HUES6 (cell line): Measurements from ENCODE around the gene PSMD8.

Experiments used
- H3K27ac ChIP-seq: 2 replicates; pipeline ENCODE4 v1.7.0; 2013; ENCODE audit warnings: low read depth, mild to moderate bottlenecking, low read length, inconsistent platforms
- H3K27me3 ChIP-seq: 2 replicates; pipeline ENCODE4 v1.6.1; 2013; ENCODE audit warnings: low read length; ENCODE audit not compliant: control insufficient read depth, insufficient read depth
- H3K36me3 ChIP-seq: 2 replicates; pipeline ENCODE4 v1.6.1; 2013; ENCODE audit warnings: low read length; ENCODE audit not compliant: control insufficient read depth, insufficient read depth
- H3K4me1 ChIP-seq: 2 replicates; pipeline ENCODE4 v1.6.1; 2013; ENCODE audit warnings: low read length; ENCODE audit not compliant: control insufficient read depth, insufficient read depth
- H3K4me3 ChIP-seq: 2 replicates; pipeline ENCODE4 v1.5.1; 2013; ENCODE audit warnings: low read depth, low read length
- H3K9ac ChIP-seq: one replicate; pipeline ENCODE4 v1.6.1; 2013; ENCODE audit warnings: mild to moderate bottlenecking, low read length
- H3K9me3 ChIP-seq: 2 replicates; pipeline ENCODE4 v1.6.1; 2013; ENCODE audit warnings: low read depth, low read length; ENCODE audit not compliant: control insufficient read depth, insufficient read depth

PSMD8 gene

GRCh38 chr19:38377052-38377451 is 2.7 kb downstream of the PSMD8 start:
- H3K9ac ChIP-seq = no peak overlapping the region
- H3K36me3 ChIP-seq = peaks cover 42% of the 10 kb centered on the region
- H3K9me3 ChIP-seq = no peaks in the 10 kb centered on the region
- H3K4me3 ChIP-seq = no peak overlapping the region
- no peak overlapping the region for H3K27ac ChIP-seq
- no peaks in the 10 kb centered on the region for H3K27me3 ChIP-seq
- H3K4me1 ChIP-seq = 0 out of 2 replicates have a peak, but pooled peaks cover 5% of the 10 kb centered on the region

GRCh38 chr19:38378866-38379265 is 4.5 kb downstream of the PSMD8 start:
- H3K9me3 ChIP-seq = no peaks in the 10 kb centered on the region
- no peaks in the 10 kb centered on the region for H3K27me3 ChIP-seq
- no peak overlapping the region for H3K27ac ChIP-seq
- H3K9ac ChIP-seq = no peak overlapping the region
- no peak overlapping the region for H3K4me3 ChIP-seq
- H3K36me3 ChIP-seq = peaks cover 58% of the 10 kb centered on the region
- 0 out of 2 replicates have a peak, but pooled peaks cover 5% of the 10 kb centered on the region for H3K4me1 ChIP-seq

GRCh38 chr19:38381138-38381537 is 6.8 kb downstream of the PSMD8 start:
- Histone ChIP-seq H3K4me3 (no peak overlapping the region), H3K9ac (no peak overlapping the region), H3K9me3 (no peaks in the 10 kb centered on the region), H3K4me1 (peaks cover 4% of the 10 kb centered on the region), H3K27ac (no peak overlapping the region), H3K27me3 (peaks cover 3% of the 10 kb centered on the region; the same call in 1 of the 2 replicates), H3K36me3 (peaks cover 60% of the 10 kb centered on the region)

DNA sequence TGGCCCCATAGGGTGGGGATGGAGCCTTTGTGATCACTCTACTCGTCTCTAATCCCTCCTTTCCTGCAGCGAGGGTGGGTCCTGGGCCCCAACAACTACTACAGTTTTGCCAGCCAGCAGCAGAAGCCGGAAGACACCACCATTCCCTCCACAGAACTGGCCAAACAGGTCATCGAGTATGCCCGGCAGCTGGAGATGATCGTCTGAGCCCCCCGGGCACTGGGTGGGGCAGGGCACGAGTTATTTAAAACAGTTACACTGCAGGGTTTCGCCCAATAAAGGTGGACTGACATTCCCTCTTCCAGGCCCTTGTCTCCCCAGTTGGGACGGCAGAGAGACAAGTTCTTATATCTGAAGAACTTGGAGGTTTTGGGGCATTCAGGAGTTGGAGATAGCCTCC is 8.8 kb downstream of the PSMD8 start:
- Histone ChIP-seq H3K36me3 (peaks cover 49% of the 10 kb centered on the region), H3K27ac (no peak overlapping the region), H3K4me3 (no peak overlapping the region), H3K9ac (no peak overlapping the region), H3K27me3 (peaks cover 12% of the 10 kb centered on the region; the same call in 1 of the 2 replicates), H3K4me1 (peaks cover 8% of the 10 kb centered on the region), H3K9me3 (no peaks in the 10 kb centered on the region)

- H3K9me3 ChIP-seq = no peaks in the 10 kb centered on the region
- H3K4me3 ChIP-seq = no peak overlapping the region
- H3K27me3 ChIP-seq = peaks cover 12% of the 10 kb centered on the region; the same call in 1 of the 2 replicates
- H3K27ac ChIP-seq = no peak overlapping the region
- H3K36me3 ChIP-seq = peaks cover 49% of the 10 kb centered on the region
- no peak overlapping the region for H3K9ac ChIP-seq
- H3K4me1 ChIP-seq = peaks cover 8% of the 10 kb centered on the region
Measured at GRCh38 chr19:38383743-38384142, 9.4 kb downstream of the PSMD8 start.

DNA sequence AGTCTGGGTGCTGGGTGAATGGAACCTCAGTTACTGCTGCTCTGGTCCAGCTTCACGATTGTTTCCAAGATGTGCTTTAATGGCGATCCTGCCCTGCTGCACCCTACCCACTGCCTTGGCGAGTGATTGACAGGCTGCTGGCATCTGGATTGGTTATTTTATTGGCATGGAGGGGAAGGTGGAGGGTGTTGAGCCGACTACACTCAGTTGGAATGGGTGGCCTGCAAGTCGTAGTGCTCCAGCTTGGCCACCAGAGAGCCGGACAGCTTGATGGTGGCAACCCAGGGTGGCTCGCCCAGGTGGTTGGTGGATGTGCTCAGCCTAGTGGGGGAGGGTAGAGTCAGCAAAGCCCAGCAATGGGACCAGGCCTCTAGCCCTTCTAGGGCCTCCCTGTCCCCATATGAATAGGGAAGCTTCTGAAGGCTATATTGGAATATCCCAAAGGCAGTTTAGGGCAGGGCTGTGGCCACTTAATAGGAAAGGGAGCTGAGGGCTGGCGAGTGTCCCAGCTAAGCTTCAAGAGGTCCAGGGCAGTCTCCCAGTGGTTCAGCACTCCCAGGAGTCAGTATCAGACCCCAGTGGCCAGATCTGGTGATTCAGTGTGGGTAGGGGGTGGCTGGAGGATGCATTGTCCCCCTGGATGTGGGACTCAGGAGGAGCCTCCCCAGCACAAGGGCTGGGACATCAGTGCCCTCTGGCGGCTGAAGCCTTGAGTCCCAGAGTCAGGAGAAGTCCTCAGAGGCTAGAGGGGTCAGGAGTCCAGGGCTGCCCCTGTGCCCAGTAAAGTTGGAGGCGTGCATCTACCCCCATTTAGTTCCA is 10.0 kb downstream of the PSMD8 start:
- H3K27ac ChIP-seq = no peak overlapping the region
- peaks cover 8% of the 10 kb centered on the region for H3K4me1 ChIP-seq
- H3K9ac ChIP-seq = no peak overlapping the region
- H3K9me3 ChIP-seq = no peaks in the 10 kb centered on the region
- H3K4me3 ChIP-seq = no peak overlapping the region
- peaks cover 42% of the 10 kb centered on the region for H3K36me3 ChIP-seq
- peaks cover 12% of the 10 kb centered on the region; the same call in 1 of the 2 replicates for H3K27me3 ChIP-seq

GRCh38 chr19:38385057-38385803 is 10.9 kb downstream of the PSMD8 start:
- Histone ChIP-seq H3K27me3 (peaks cover 12% of the 10 kb centered on the region; the same call in 1 of the 2 replicates), H3K36me3 (peaks cover 37% of the 10 kb centered on the region), H3K27ac (no peak overlapping the region), H3K4me3 (peak overlapping the region; percentile 97; the same call in 1 of the 2 replicates), H3K9ac (no peak overlapping the region), H3K4me1 (peaks cover 11% of the 10 kb centered on the region), H3K9me3 (no peaks in the 10 kb centered on the region)

- Histone ChIP-seq H3K36me3 (peaks cover 31% of the 10 kb centered on the region), H3K9ac (no peak overlapping the region), H3K27ac (no peak overlapping the region), H3K9me3 (no peaks in the 10 kb centered on the region), H3K4me3 (peak overlapping the region; percentile 97), H3K27me3 (peaks cover 12% of the 10 kb centered on the region; the same call in 1 of the 2 replicates), H3K4me1 (peaks cover 15% of the 10 kb centered on the region)
Measured at GRCh38 chr19:38385804-38386257, 11.5 kb downstream of the PSMD8 start.

- H3K9ac ChIP-seq = no peak overlapping the region
- H3K27me3 ChIP-seq = peaks cover 12% of the 10 kb centered on the region; the same call in 1 of the 2 replicates
- H3K4me3 ChIP-seq = peak overlapping the region; percentile 97
- peaks cover 25% of the 10 kb centered on the region for H3K36me3 ChIP-seq
- H3K4me1 ChIP-seq = peaks cover 17% of the 10 kb centered on the region
- no peak overlapping the region for H3K27ac ChIP-seq
- H3K9me3 ChIP-seq = no peaks in the 10 kb centered on the region
Measured at GRCh38 chr19:38386300-38386970, 12.1 kb downstream of the PSMD8 start.

- Histone ChIP-seq H3K9ac (no peak overlapping the region), H3K4me3 (peak overlapping the region; percentile 97), H3K27ac (no peak overlapping the region), H3K4me1 (peaks cover 23% of the 10 kb centered on the region), H3K27me3 (peaks cover 12% of the 10 kb centered on the region; the same call in 1 of the 2 replicates), H3K36me3 (peaks cover 25% of the 10 kb centered on the region), H3K9me3 (no peaks in the 10 kb centered on the region)
Measured at GRCh38 chr19:38386971-38387549, 12.7 kb downstream of the PSMD8 start.
